Measurements from ENCODE around the gene C2orf49.

C2orf49 gene

GRCh38 chr2:105379741-105380186 is 42.4 kb downstream of the C2orf49 start:
- FAIRE-seq (no peak), DNase-seq (ENCODE audit: extremely low spot score, insufficient read length, low read depth) (no peak)

GRCh38 chr2:105380432-105381100 is 43.2 kb downstream of the C2orf49 start:
- DNase-seq (ENCODE audit: extremely low spot score, insufficient read length, low read depth) (no peak), FAIRE-seq (no peak)

- no peak for FAIRE-seq
- DNase-seq (ENCODE audit: extremely low spot score, insufficient read length, low read depth) = no peak
These were observed 43.8 kb downstream of the C2orf49 start for GRCh38 chr2:105381101-105381668.

- DNase-seq (ENCODE audit: extremely low spot score, insufficient read length, low read depth) = no peak
- FAIRE-seq = no peak
These were observed 44.8 kb downstream of the C2orf49 start for GRCh38 chr2:105382177-105382576.

- no peak for FAIRE-seq
- no peak for DNase-seq (ENCODE audit: extremely low spot score, insufficient read length, low read depth)
These were observed 46.3 kb downstream of the C2orf49 start for GRCh38 chr2:105383432-105384166.

- DNase-seq (ENCODE audit: extremely low spot score, insufficient read length, low read depth) = no peak
- FAIRE-seq = no peak
These were observed 46.9 kb downstream of the C2orf49 start for GRCh38 chr2:105384216-105384615.

GRCh38 chr2:105384861-105385260 is 47.5 kb downstream of the C2orf49 start:
- DNase-seq (ENCODE audit: extremely low spot score, insufficient read length, low read depth) = no peak
- no peak for FAIRE-seq

GRCh38 chr2:105385731-105386540 is 48.6 kb downstream of the C2orf49 start:
- FAIRE-seq (no peak), DNase-seq (ENCODE audit: extremely low spot score, insufficient read length, low read depth) (no peak)

- FAIRE-seq (no peak), DNase-seq (ENCODE audit: extremely low spot score, insufficient read length, low read depth) (no peak)
These were observed 49.9 kb downstream of the C2orf49 start for GRCh38 chr2:105387225-105387624.

GRCh38 chr2:105388971-105389381 is 51.6 kb downstream of the C2orf49 start:
- DNase-seq (ENCODE audit: extremely low spot score, insufficient read length, low read depth) (no peak), FAIRE-seq (no peak)

GRCh38 chr2:105390454-105390853 is 53.1 kb downstream of the C2orf49 start:
- FAIRE-seq = no peak
- no peak for DNase-seq (ENCODE audit: extremely low spot score, insufficient read length, low read depth)

GRCh38 chr2:105391058-105391627 is 53.8 kb downstream of the C2orf49 start:
- no peak for DNase-seq (ENCODE audit: extremely low spot score, insufficient read length, low read depth)
- FAIRE-seq = no peak

- FAIRE-seq (no peak), DNase-seq (ENCODE audit: extremely low spot score, insufficient read length, low read depth) (no peak)
These were observed 54.7 kb downstream of the C2orf49 start for GRCh38 chr2:105391763-105392662.

- FAIRE-seq (no peak), DNase-seq (ENCODE audit: extremely low spot score, insufficient read length, low read depth) (no peak)
These were observed 56.2 kb downstream of the C2orf49 start for GRCh38 chr2:105393373-105394055.

- DNase-seq (ENCODE audit: extremely low spot score, insufficient read length, low read depth) (no peak), FAIRE-seq (no peak)
These were observed 57.7 kb downstream of the C2orf49 start for GRCh38 chr2:105394951-105395611.

GRCh38 chr2:105395691-105396090 is 58.4 kb downstream of the C2orf49 start:
- FAIRE-seq (no peak), DNase-seq (ENCODE audit: extremely low spot score, insufficient read length, low read depth) (no peak)

GRCh38 chr2:105396254-105397024 is 59.1 kb downstream of the C2orf49 start:
- FAIRE-seq = no peak

More at GRCh38 chr2:105396254-105397024, 59.1 kb downstream of the C2orf49 start:
- no peak for DNase-seq (ENCODE audit: extremely low spot score, insufficient read length, low read depth)

All from GM18507 (cell line).